ENCODE data around the gene GRID1. TPM values are rescaled to one million over a fixed set of nuclear protein-coding genes. Genes with fewer than 3 reads are reported as not detected.

The GRID1 gene
- total RNA-seq, 1 experiment from 2014 or later = not detected

GRCh38 chr10:86403183-86403797 is 36.7 kb upstream of the GRID1 start:
- Histone ChIP-seq H3K9me3 (ENCODE audit: low read length) (no peaks in the 10 kb centered on the region), H3K4me2 (ENCODE audit: low read length) (no peak overlapping the region), H3K27ac (ENCODE audit: low read length) (no peak overlapping the region), H3K79me2 (ENCODE audit: low read length) (no peaks in the 10 kb centered on the region), H3K4me1 (ENCODE audit: insufficient read depth, low read length) (peaks cover 10% of the 10 kb centered on the region), H3F3A (ENCODE audit: low read length, unreplicated experiment) (no peaks in the 10 kb centered on the region), H3K4me3 (ENCODE audit: low read length) (no peak overlapping the region), H3K9me2 (replicated peaks; ENCODE audit: low read length) (no peaks in the 10 kb centered on the region), H3K36me3 (ENCODE audit: low read depth, low read length) (no peaks in the 10 kb centered on the region), H3K9ac (ENCODE audit: low read length) (no peak overlapping the region), H3K27me3 (ENCODE audit: low read length) (no peaks in the 10 kb centered on the region), H4K20me1 (ENCODE audit: low read length) (no peaks in the 10 kb centered on the region), H2AFZ (ENCODE audit: low read length) (no peak overlapping the region)
- DNase-seq (no peak), ATAC-seq (no peak)
- POLR2A ChIA-PET (ENCODE audit: unreplicated experiment) = no interaction called here
- no peak for TF ChIP-seq EZH2 (IDR thresholded peaks at IDR 0.05; ENCODE audit: low read length, unreplicated experiment)
- TF ChIP-seq EZH2phosphoT487 (IDR thresholded peaks at IDR 0.05; ENCODE audit: borderline replicate concordance, low read length) = no peak
- TF ChIP-seq CTCF (conservative IDR thresholded peaks at IDR 0.05; ENCODE audit: low read depth, low read length) = no peak
- BruUV-seq (replicated peaks) = no TSS peak
- CTCF ChIA-PET = no interaction called here
- intact Hi-C loops (cut with micrococcal nuclease) = no loop called here

- ChIA-PET CTCF (no interaction called here), POLR2A (ENCODE audit: unreplicated experiment) (no interaction called here)
- no peaks in the 10 kb centered on the region for H3K9me3 ChIP-seq (ENCODE audit: low read length)
- H3K4me3 ChIP-seq (ENCODE audit: low read length) = no peak overlapping the region
- no peaks in the 10 kb centered on the region for H3K36me3 ChIP-seq (ENCODE audit: low read depth, low read length)
- H3K4me1 ChIP-seq (ENCODE audit: insufficient read depth, low read length) = peaks cover 10% of the 10 kb centered on the region
- H2AFZ ChIP-seq (ENCODE audit: low read length) = no peak overlapping the region
- no peak overlapping the region for H3K27ac ChIP-seq (ENCODE audit: low read length)
- no TSS peak for BruUV-seq (replicated peaks)
- no peaks in the 10 kb centered on the region for H3K79me2 ChIP-seq (ENCODE audit: low read length)
- H3K9me2 ChIP-seq (replicated peaks; ENCODE audit: low read length) = no peaks in the 10 kb centered on the region
- no peak overlapping the region for H3K4me2 ChIP-seq (ENCODE audit: low read length)
- H3K9ac ChIP-seq (ENCODE audit: low read length) = no peak overlapping the region
- H3K27me3 ChIP-seq (ENCODE audit: low read length) = no peaks in the 10 kb centered on the region
- H4K20me1 ChIP-seq (ENCODE audit: low read length) = no peaks in the 10 kb centered on the region
- no peaks in the 10 kb centered on the region for H3F3A ChIP-seq (ENCODE audit: low read length, unreplicated experiment)
- TF ChIP-seq EZH2phosphoT487 (IDR thresholded peaks at IDR 0.05; ENCODE audit: borderline replicate concordance, low read length) (no peak), EZH2 (IDR thresholded peaks at IDR 0.05; ENCODE audit: low read length, unreplicated experiment) (no peak), CTCF (conservative IDR thresholded peaks at IDR 0.05; ENCODE audit: low read depth, low read length) (no peak)
- intact Hi-C loops (cut with micrococcal nuclease) = no loop called here
- ATAC-seq (no peak), DNase-seq (no peak)
Observed at GRCh38 chr10:86402283-86402941, 35.8 kb upstream of the GRID1 start.

- intact Hi-C loops (cut with micrococcal nuclease) = no loop called here
- Histone ChIP-seq H3K9me2 (replicated peaks; ENCODE audit: low read length) (no peaks in the 10 kb centered on the region), H3K9ac (ENCODE audit: low read length) (no peak overlapping the region), H4K20me1 (ENCODE audit: low read length) (no peaks in the 10 kb centered on the region), H3K27ac (ENCODE audit: low read length) (no peak overlapping the region), H3K4me1 (ENCODE audit: insufficient read depth, low read length) (peaks cover 10% of the 10 kb centered on the region), H3K9me3 (ENCODE audit: low read length) (no peaks in the 10 kb centered on the region), H2AFZ (ENCODE audit: low read length) (peak overlapping the region; percentile 96), H3K4me3 (ENCODE audit: low read length) (peak overlapping the region; percentile 82), H3F3A (ENCODE audit: low read length, unreplicated experiment) (no peaks in the 10 kb centered on the region), H3K79me2 (ENCODE audit: low read length) (no peaks in the 10 kb centered on the region), H3K36me3 (ENCODE audit: low read depth, low read length) (no peaks in the 10 kb centered on the region), H3K27me3 (ENCODE audit: low read length) (no peaks in the 10 kb centered on the region), H3K4me2 (ENCODE audit: low read length) (peak overlapping the region; percentile 98)
- TF ChIP-seq EZH2 (IDR thresholded peaks at IDR 0.05; ENCODE audit: low read length, unreplicated experiment) (no peak), EZH2phosphoT487 (IDR thresholded peaks at IDR 0.05; ENCODE audit: borderline replicate concordance, low read length) (no peak), CTCF (conservative IDR thresholded peaks at IDR 0.05; ENCODE audit: low read depth, low read length) (no peak)
- ATAC-seq (no peak; the same call in 1 of the 2 replicates), DNase-seq (peak; percentile 7)
- ChIA-PET CTCF (no interaction called here), POLR2A (ENCODE audit: unreplicated experiment) (no interaction called here)
- BruUV-seq (replicated peaks) = no TSS peak
Observed at GRCh38 chr10:86401588-86402282, 35.1 kb upstream of the GRID1 start.

Data from PC-3 (cell line).